ENCODE results near the gene RELB.
"Not testable (repeated sequence)": the region's sequence is repeated elsewhere in the genome, so short reads cannot be mapped to it uniquely, and the experiment has no call there.

RELB gene

DNA sequence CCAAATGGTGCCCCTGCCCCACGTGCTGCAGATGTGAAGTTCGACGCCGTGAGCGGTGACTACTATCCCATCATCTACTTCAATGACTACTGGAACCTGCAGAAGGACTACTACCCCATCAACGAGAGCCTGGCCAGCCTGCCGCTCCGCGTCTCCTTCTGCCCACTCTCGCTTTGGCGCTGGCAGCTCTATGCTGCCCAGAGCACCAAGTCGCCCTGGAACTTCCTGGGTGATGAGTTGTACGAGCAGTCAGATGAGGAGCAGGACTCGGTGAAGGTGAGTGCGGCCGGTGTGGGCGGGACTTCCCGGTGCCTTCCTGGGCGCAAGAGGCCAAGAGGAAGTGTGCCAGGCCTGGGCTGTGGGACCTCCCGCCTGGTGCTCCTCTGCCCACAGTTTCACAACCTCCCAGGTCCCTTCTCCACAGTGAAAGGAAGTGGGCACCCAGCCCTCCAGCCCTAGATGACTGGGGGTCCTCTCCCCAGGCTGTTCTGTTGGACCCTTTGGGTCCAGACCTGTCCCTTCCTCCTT, 14.1 kb upstream of the RELB start:
- Histone ChIP-seq H3K4me3 (ENCODE audit: low read length) (no peak overlapping the region), H3K27me3 (ENCODE audit: control insufficient read depth, insufficient read depth, low read length) (no peaks in the 10 kb centered on the region), H3K9me3 (ENCODE audit: control insufficient read depth, insufficient read depth, low read length) (no peaks in the 10 kb centered on the region), H3K36me3 (ENCODE audit: control insufficient read depth, insufficient read depth, low read length) (peaks cover 14% of the 10 kb centered on the region), H3K4me1 (ENCODE audit: control insufficient read depth, insufficient read depth, low read length) (no peaks in the 10 kb centered on the region), H3K27ac (ENCODE audit: low read length) (no peak overlapping the region)
- no CpG with 5 or more reads among the region's 20 CpGs for WGBS (ENCODE audit: insufficient coverage, insufficient read length)
- DNase-seq (ENCODE audit: low read depth, low spot score) = no peak

DNA sequence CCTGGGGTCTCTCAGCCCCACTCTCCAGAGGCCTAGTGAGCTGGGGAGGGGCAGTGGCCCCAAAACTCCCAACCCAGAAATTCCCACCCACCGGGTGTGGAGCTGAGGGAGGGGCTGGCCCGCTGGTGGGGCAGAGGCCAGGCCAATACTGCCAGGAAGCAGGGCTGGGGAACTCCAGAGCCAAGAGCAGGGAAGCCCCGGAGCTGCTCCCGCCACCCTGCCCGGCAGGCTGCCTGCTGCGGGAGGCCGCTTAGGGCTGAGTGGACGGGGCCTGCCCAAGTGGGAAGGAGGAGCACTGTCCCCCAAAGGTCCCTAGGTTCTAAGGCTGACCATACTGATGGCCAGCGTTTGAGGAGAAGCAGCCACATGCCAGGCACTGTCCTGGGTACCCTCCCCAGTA, 13.0 kb upstream of the RELB start:
- no CpG with 5 or more reads among the region's 9 CpGs for WGBS (ENCODE audit: insufficient coverage, insufficient read length)
- H3K4me3 ChIP-seq (ENCODE audit: low read length) = no peak overlapping the region
- no peaks in the 10 kb centered on the region for H3K9me3 ChIP-seq (ENCODE audit: control insufficient read depth, insufficient read depth, low read length)
- no peaks in the 10 kb centered on the region for H3K27me3 ChIP-seq (ENCODE audit: control insufficient read depth, insufficient read depth, low read length)
- peaks cover 21% of the 10 kb centered on the region for H3K36me3 ChIP-seq (ENCODE audit: control insufficient read depth, insufficient read depth, low read length)
- DNase-seq (ENCODE audit: low read depth, low spot score) = no peak
- no peaks in the 10 kb centered on the region for H3K4me1 ChIP-seq (ENCODE audit: control insufficient read depth, insufficient read depth, low read length)
- H3K27ac ChIP-seq (ENCODE audit: low read length) = no peak overlapping the region

DNA sequence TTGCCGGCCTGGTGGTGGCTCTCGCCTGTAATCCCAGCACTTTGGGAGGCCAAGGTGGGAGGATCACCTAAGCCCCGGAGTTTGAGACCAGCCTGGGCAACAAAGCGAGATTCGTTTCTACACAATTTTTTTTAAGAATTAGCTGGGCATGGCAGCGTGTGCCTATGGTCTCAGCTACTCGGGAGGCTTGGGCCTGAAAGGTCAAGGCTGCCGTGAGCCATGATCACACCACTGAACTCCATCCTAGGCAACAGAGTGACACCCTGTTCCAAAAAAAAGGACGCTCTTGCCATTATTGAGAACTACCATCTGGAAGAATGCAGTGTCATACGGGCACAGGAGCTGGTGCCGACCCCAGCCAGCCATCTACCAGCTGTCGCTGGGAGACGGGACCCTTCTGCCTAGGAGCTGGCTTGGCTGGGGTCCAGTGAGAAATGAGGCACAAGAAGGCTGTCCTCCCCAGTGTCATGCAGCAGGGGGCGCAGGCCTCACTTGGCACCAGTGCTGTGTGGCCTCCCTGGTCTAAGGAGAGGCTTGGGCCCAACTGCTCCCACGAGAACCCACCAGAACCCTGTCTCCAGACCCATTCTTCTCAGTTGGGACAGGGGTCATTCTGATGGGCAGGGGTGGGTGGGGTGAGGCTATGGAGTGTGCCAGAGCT, 12.2 kb upstream of the RELB start:
- DNase-seq (ENCODE audit: low read depth, low spot score) = no peak
- peaks cover 21% of the 10 kb centered on the region for H3K36me3 ChIP-seq (ENCODE audit: control insufficient read depth, insufficient read depth, low read length)
- no CpG with 5 or more reads among the region's 15 CpGs for WGBS (ENCODE audit: insufficient coverage, insufficient read length)
- H3K4me1 ChIP-seq (ENCODE audit: control insufficient read depth, insufficient read depth, low read length) = no peaks in the 10 kb centered on the region
- H3K4me3 ChIP-seq (ENCODE audit: low read length) = no peak overlapping the region
- no peaks in the 10 kb centered on the region for H3K9me3 ChIP-seq (ENCODE audit: control insufficient read depth, insufficient read depth, low read length)
- no peaks in the 10 kb centered on the region for H3K27me3 ChIP-seq (ENCODE audit: control insufficient read depth, insufficient read depth, low read length)
- H3K27ac ChIP-seq (ENCODE audit: low read length) = no peak overlapping the region

DNA sequence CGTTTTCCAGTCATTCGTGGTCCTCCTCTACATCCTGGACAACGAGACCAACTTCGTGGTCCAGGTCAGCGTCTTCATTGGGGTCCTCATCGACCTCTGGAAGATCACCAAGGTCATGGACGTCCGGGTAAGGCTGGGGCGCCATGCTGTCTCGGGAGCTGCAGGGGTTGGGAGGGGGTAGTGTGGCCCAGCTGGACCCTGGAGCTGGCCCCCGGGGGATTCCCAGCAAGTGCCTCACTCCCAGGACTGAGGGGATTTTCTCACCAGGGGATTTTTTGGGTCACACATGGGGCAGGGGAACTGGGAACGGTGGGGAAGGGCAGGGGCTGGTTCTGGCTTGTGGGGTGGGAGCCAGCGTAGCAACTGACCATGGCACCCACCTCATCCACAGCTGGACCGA, 10.8 kb upstream of the RELB start:
- H3K36me3 ChIP-seq (ENCODE audit: control insufficient read depth, insufficient read depth, low read length) = peaks cover 15% of the 10 kb centered on the region
- no peak overlapping the region for H3K4me3 ChIP-seq (ENCODE audit: low read length)
- no peak for DNase-seq (ENCODE audit: low read depth, low spot score)
- WGBS (ENCODE audit: insufficient coverage, insufficient read length) = no CpG with 5 or more reads among the region's 14 CpGs
- H3K27me3 ChIP-seq (ENCODE audit: control insufficient read depth, insufficient read depth, low read length) = no peaks in the 10 kb centered on the region
- no peak overlapping the region for H3K27ac ChIP-seq (ENCODE audit: low read length)
- no peaks in the 10 kb centered on the region for H3K4me1 ChIP-seq (ENCODE audit: control insufficient read depth, insufficient read depth, low read length)
- no peaks in the 10 kb centered on the region for H3K9me3 ChIP-seq (ENCODE audit: control insufficient read depth, insufficient read depth, low read length)

DNA sequence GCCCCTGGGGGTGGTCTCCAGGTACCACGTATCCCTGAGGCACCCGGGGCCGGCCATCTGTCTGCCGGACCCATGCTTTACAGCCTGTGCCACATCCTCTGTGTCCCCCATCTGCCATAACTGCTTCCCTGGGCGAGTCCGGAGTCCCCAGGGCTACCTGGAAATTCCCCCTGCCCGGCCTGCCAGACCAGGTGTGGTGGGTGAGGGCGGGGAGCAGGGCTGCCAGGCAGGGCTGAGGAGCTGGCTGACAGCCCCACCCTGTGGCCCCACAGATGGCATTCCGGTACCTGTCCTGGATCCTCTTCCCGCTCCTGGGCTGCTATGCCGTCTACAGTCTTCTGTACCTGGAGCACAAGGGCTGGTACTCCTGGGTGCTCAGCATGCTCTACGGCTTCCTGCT, 10.3 kb upstream of the RELB start:
- Histone ChIP-seq H3K36me3 (ENCODE audit: control insufficient read depth, insufficient read depth, low read length) (peaks cover 15% of the 10 kb centered on the region), H3K4me3 (ENCODE audit: low read length) (no peak overlapping the region), H3K9me3 (ENCODE audit: control insufficient read depth, insufficient read depth, low read length) (no peaks in the 10 kb centered on the region), H3K27ac (ENCODE audit: low read length) (no peak overlapping the region), H3K27me3 (ENCODE audit: control insufficient read depth, insufficient read depth, low read length) (no peaks in the 10 kb centered on the region), H3K4me1 (ENCODE audit: control insufficient read depth, insufficient read depth, low read length) (no peaks in the 10 kb centered on the region)
- WGBS (ENCODE audit: insufficient coverage, insufficient read length) = no CpG with 5 or more reads among the region's 12 CpGs
- DNase-seq (ENCODE audit: low read depth, low spot score) = no peak

DNA sequence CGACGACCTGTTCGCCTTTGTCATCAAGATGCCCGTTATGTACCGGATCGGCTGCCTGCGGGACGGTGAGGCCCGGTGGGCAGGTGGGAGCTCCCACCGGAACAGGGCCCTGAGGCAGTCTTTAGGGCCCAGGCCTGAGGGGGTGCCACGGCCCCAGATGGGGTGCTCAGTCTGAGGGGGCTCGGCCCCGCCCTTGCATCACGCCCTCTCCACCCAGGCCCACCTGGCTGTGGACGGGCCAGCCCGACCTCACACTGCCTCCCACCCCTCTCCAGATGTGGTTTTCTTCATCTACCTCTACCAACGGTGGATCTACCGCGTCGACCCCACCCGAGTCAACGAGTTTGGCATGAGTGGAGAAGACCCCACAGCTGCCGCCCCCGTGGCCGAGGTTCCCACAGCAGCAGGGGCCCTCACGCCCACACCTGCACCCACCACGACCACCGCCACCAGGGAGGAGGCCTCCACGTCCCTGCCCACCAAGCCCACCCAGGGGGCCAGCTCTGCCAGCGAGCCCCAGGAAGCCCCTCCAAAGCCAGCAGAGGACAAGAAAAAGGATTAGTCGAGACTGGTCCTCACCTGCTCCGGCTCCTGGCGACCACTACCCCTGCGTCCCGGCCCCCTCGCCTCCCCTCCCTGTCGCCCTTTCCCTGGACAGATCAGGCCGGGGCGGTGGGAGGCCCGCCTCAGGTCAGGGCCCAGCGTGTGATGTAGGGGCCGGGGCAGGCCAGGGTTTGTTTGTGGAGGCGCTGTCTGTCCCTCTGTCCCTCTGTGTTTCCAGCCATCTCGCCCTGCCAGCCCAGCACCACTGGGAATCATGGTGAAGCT, 8.7 kb upstream of the RELB start:
- no CpG with 5 or more reads among the region's 44 CpGs for WGBS (ENCODE audit: insufficient coverage, insufficient read length)
- Histone ChIP-seq H3K9me3 (ENCODE audit: control insufficient read depth, insufficient read depth, low read length) (no peaks in the 10 kb centered on the region), H3K27me3 (ENCODE audit: control insufficient read depth, insufficient read depth, low read length) (no peaks in the 10 kb centered on the region), H3K4me1 (ENCODE audit: control insufficient read depth, insufficient read depth, low read length) (no peaks in the 10 kb centered on the region), H3K4me3 (ENCODE audit: low read length) (no peak overlapping the region), H3K36me3 (ENCODE audit: control insufficient read depth, insufficient read depth, low read length) (peaks cover 15% of the 10 kb centered on the region), H3K27ac (ENCODE audit: low read length) (no peak overlapping the region)
- DNase-seq (ENCODE audit: low read depth, low spot score) = no peak

DNA sequence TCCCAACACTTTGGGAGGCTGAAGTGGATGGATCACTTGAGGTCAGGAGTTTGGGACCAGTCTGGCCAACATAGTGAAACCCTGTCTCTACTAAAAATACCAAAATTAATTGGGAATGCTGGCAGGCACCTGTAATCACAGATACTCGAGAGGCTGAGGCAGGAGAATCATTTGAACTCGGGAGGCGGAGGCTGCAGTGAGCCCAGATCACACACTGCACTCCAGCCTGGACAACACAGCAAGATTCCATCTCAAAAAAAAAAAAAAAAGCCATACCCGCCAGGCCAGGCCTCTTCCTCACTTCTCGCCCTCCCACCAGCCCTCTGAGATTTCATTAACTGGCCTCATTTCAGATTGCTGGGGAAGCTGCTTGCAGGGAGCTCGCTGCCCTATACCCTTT, 7.7 kb upstream of the RELB start:
- Histone ChIP-seq H3K36me3 (ENCODE audit: control insufficient read depth, insufficient read depth, low read length) (peaks cover 13% of the 10 kb centered on the region), H3K9me3 (ENCODE audit: control insufficient read depth, insufficient read depth, low read length) (no peaks in the 10 kb centered on the region), H3K4me3 (ENCODE audit: low read length) (no peak overlapping the region; the same call in 1 of the 2 replicates), H3K27ac (ENCODE audit: low read length) (no peak overlapping the region), H3K4me1 (ENCODE audit: control insufficient read depth, insufficient read depth, low read length) (no peaks in the 10 kb centered on the region), H3K27me3 (ENCODE audit: control insufficient read depth, insufficient read depth, low read length) (no peaks in the 10 kb centered on the region; the same call in 1 of the 2 replicates)
- DNase-seq (ENCODE audit: low read depth, low spot score) = no peak
- no CpG with 5 or more reads among the region's 6 CpGs for WGBS (ENCODE audit: insufficient coverage, insufficient read length)

DNA sequence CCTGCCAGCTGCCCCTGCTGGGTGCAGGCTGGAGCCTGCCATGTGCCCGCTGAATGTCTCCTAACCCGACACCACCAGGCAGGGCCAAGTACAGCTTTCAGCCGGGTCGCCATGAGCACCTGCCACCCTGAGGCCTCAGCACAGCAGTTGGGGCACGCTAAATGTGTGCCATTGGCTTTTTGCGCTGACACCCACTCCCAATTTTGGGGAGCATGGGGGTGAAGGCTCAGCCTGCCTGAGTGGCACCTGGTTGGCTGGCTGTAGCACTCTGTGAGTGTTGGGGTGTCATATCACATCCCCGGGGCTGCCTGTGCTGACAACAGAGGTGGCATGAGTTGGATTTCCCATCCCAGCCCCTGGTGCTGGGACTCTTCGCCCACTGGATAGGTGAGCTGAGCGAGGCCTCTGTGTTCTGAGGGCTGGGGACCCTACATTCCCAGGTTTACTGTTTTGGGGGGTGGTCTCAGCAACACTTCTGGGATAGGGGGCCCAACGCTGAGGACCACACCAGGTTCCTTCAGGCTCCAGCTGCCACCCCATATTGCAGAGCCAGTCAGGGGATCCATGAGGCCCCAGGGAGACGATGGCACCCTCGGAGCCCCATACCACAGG, 7.2 kb upstream of the RELB start:
- no peaks in the 10 kb centered on the region for H3K9me3 ChIP-seq (ENCODE audit: control insufficient read depth, insufficient read depth, low read length)
- no peaks in the 10 kb centered on the region for H3K4me1 ChIP-seq (ENCODE audit: control insufficient read depth, insufficient read depth, low read length)
- WGBS (ENCODE audit: insufficient coverage, insufficient read length) = no CpG with 5 or more reads among the region's 12 CpGs
- no peak overlapping the region for H3K27ac ChIP-seq (ENCODE audit: low read length)
- H3K27me3 ChIP-seq (ENCODE audit: control insufficient read depth, insufficient read depth, low read length) = no peaks in the 10 kb centered on the region; the same call in 1 of the 2 replicates
- H3K4me3 ChIP-seq (ENCODE audit: low read length) = no peak overlapping the region
- peaks cover 13% of the 10 kb centered on the region for H3K36me3 ChIP-seq (ENCODE audit: control insufficient read depth, insufficient read depth, low read length)
- DNase-seq (ENCODE audit: low read depth, low spot score) = no peak

DNA sequence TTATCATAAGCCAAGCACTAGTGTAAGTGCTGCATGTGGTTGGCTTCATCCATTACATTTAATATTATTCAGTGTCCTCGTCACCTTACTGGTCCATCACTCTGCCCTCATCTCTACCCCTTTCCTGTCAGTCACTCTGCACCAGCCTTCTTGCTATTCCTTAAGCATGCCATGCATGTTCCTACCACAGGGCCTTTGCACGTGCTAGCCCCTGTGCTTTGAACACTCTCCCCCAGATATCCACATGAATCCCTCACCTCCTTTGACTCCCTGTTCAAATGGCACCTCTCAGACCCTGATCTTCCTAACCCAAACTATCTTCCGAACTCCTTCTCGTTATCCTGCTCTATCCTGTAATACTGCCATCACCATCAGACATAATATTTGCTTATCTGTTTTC, 3.2 kb upstream of the RELB start:
- H3K27me3 ChIP-seq (ENCODE audit: control insufficient read depth, insufficient read depth, low read length) = no peaks in the 10 kb centered on the region; the same call in 1 of the 2 replicates
- H3K9me3 ChIP-seq (ENCODE audit: control insufficient read depth, insufficient read depth, low read length) = no peaks in the 10 kb centered on the region
- WGBS (ENCODE audit: insufficient coverage, insufficient read length) = no CpG with 5 or more reads among the region's 4 CpGs
- H3K27ac ChIP-seq (ENCODE audit: low read length) = no peak overlapping the region
- no peak for DNase-seq (ENCODE audit: low read depth, low spot score)
- H3K4me3 ChIP-seq (ENCODE audit: low read length) = no peak overlapping the region
- H3K36me3 ChIP-seq (ENCODE audit: control insufficient read depth, insufficient read depth, low read length) = no peaks in the 10 kb centered on the region; the same call in 1 of the 2 replicates
- peaks cover 2% of the 10 kb centered on the region; the same call in 1 of the 2 replicates for H3K4me1 ChIP-seq (ENCODE audit: control insufficient read depth, insufficient read depth, low read length)

DNA sequence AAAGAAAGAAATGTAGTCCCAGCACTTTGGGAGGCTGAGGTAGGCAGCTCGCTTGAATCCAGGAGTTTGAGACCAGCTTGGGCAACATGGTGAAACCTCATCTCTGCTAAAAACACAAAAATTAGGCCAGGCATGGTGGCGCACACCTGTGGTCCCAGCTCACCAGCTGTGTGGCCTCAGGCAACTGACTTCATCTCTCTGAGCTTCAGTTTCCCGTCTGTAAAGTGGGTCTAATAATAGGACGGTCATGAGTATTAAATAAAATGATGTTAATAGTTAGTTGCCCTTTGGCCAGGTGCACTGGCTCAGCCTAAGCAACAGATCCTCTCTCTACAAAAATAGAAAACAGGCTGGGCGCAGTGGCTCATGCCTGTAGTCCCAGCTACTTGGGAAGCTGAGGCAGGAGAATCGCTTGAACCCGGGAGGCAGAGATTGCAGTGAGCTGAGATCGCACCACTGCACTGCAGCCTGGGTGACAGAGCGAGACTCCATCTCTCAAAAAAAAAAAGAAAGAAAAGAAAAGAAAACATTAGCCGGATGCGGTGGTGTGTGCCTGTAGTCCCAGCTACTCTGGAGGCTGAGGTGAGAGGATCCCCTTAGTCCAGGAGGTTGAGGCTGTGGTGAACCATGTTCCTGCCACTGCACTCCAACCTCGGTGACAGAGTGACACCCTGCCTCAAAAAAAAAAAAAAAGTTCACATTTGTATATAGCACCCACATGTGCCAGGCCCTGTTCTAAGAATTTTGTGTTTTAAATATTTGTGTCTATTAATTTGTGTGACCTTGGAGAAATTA, 1.9 kb upstream of the RELB start:
- H3K4me3 ChIP-seq (ENCODE audit: low read length); H3K9me3 ChIP-seq (ENCODE audit: control insufficient read depth, insufficient read depth, low read length); H3K36me3 ChIP-seq (ENCODE audit: control insufficient read depth, insufficient read depth, low read length); DNase-seq (ENCODE audit: low read depth, low spot score); H3K4me1 ChIP-seq (ENCODE audit: control insufficient read depth, insufficient read depth, low read length); H3K27ac ChIP-seq (ENCODE audit: low read length); H3K27me3 ChIP-seq (ENCODE audit: control insufficient read depth, insufficient read depth, low read length): not testable (repeated sequence)
- WGBS (ENCODE audit: insufficient coverage, insufficient read length) = no CpG with 5 or more reads among the region's 12 CpGs
